CD4-positive, alpha-beta T cell treated with Interleukin-17A for 1 hour (primary cell): ENCODE data around the gene SVIL.
"Not testable (repeated sequence)": the region's sequence is repeated elsewhere in the genome, so short reads cannot be mapped to it uniquely, and the experiment has no call there.

Experiments used
- DNase-seq: peaks from one replicate; pipeline ENCODE4 v3.0.0-alpha.2; 2020

Gene SVIL

DNA sequence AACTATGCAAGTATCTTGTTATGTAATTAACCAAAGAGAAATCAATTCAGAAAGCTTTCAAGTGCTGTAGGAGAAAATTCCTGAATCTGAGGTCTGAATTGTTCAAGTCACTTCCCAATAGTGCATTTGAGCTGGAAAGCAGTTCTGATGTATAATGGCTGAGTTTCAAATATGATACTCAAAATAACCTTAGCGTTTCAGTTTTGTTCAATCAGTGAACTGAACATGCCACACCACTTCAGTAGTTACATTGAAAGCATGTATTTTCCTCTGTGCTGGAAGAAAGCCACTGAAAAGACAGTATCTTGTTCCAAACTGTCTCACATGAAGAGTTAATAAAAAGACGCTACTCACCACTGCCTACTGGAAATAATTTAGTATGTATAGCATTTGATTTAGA is 64.5 kb downstream of the SVIL start:
- not testable (repeated sequence) for DNase-seq

DNA sequence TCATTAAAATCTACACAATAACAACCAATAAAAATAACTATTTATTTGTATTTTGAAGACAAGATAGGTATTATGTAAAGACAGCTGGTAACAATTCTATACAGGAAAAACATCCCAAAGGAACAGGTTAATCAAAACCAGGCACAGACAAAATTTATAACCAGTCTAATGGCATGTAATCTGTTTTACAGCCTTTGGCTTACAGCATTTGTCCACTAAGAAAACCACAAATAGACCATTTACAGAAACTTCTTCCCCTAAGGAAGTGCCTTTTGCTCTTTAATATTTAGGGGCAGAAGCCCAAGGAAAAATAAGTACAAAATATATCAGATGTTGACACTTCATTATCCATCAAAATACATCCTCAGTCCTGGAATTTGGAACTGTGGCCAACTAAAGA is 65.0 kb downstream of the SVIL start:
- no peak for DNase-seq

DNA sequence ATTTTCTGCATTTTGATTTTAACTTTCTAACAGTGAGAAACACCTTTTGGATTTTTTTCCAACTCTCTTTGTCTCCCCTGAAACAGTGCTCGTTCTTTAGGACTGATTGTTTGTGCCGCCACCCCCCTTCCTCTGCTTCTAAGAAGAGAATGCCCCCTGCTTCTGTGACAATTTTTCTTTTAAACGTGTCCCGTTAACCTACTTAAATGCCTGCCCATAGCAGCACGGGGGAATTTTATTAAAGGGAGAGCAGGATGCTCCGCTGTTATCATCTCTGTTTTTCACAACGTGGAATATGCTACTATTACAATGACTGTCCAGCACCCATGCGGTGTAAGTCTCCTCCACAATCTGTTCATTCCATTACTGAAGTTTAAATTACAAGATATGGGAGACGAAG is 67.8 kb downstream of the SVIL start:
- no peak for DNase-seq

DNA sequence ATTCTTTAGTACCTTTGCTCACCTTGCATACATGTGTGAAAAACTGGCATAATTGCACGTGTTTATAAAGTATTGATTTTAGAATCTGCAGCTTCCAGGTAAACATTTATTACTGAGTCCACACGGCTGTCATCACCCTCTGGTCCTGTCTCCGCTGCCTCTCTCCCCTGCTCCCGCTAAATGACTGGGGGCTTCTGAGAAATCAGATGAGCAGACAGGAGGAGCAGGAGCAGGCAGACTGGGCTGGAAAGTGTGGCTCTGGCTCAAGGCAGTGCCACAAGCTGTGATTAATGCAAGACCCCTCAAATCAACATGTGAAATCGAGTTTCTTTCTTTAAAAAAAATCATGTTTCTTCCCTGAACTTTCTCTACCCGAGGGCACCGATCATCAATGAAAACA is 68.6 kb downstream of the SVIL start:
- DNase-seq, result not testable (repeated sequence)

DNA sequence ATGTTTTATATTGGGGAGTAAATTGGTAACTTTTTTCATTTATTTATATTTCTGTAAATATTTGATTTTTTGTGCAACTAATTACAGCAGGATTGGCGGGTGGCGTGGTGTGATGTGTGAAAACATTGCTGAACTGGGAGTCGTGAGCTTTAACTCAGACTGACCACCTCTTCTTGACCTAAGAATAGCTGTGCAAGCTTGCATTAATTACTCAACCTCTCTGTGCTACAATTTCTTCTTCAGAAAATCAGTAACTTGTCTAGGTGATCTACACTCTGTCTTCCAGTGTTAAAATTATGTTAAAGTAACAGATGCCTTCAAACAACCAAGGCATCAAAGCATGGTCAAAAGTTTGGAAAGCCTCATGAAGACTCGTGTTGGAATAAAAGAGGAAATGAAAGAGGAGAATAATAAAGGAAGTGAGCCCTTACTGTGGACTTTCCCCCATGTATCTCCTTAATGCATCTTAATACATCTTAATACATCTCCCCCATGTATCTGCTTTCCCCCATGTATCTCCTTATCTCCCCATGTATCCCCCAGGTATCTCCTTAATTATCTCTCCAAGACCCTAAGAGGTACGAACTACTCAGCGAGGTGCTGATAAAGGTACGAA is 71.2 kb downstream of the SVIL start:
- DNase-seq, result no peak

DNA sequence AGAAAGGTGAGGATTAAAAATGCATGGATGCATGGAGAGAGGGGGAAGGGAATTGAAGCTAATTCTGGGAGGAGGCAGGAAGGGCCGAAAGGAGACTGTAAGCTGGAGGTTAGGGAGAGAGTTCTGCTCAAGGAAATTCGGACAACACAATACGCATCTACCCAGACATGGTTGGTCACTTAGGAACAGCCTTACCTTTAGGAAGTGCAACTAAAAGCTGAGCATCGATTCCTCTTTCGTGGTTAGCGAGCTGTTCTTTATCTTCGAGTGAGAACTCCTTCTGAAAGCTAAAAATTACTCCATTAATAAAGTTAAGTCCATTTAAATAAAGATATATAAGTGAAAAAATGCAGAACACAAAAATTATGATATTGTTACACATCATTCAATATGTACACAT is 71.8 kb downstream of the SVIL start:
- DNase-seq, result not testable (repeated sequence)

DNA sequence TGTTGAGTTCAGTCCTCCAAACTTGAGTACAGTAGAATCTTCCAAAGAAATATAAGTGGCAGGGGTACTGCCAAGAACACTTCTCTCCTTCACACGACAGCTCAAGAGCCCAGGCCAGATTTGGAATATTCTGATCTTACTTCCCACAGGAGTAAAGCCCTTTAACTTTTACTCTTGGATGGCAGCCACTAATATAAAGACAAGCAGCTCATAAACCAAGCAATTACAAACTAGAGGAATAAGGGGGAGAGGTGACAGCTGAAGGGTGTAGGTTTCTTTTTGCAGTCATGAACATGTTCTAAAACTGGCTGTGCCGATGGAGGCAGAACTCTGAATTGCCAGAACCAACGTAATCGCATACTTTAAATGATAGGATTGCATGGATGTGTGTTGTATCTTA is 74.8 kb downstream of the SVIL start:
- DNase-seq, result no peak

DNA sequence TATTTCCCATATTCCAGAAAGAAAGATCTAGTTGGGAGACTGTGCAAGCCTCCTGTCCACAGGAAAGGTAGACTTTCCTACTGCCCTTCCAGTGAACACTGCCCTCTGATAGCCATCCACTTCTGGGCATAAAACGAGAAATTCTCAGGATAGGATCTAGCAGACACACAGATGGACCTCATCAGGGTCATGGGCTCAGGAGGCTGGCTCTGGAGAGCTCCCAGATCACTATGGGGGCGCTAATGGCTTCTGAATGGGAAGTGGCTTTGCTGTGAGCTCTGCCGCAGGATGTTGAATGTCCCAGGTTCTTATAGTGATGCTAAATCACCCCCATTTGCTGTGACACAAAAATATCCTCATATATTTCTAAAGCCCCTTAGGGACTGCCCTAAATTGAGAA is 77.1 kb downstream of the SVIL start:
- DNase-seq, result no peak

DNA sequence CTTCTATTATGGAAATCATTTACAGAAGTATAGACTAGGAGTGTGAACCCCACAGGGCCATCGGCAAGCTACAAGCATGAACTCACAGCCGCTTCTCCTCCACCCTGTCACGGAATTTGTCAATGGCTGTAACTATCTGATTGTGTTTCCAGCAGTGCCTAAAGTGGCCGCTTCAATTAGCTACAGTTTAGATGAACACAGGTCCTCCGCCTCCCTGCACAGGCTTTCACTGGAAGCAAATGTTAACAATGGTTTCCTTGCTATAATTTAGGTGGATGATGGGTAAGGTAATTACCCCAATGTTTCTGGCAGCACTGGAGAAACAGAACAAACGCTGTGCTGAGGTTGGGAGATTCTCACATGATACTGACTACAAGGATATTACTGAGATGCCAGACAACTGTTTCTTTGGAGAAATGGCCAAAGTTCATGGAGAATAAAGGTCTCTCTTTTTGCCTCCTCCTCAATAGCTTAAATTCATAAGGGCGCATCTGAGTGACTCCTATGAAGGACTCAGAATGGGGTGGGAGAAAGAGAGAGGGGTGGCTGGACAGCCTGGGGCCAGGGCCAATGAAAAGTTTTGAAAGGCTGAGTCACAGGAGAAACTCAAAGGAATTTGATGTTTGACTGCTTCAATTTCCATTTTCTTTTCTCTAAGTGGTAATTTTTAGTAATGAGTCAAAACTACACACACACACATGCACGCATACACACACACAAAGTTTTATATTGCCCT is 78.9 kb downstream of the SVIL start:
- DNase-seq, result no peak

DNA sequence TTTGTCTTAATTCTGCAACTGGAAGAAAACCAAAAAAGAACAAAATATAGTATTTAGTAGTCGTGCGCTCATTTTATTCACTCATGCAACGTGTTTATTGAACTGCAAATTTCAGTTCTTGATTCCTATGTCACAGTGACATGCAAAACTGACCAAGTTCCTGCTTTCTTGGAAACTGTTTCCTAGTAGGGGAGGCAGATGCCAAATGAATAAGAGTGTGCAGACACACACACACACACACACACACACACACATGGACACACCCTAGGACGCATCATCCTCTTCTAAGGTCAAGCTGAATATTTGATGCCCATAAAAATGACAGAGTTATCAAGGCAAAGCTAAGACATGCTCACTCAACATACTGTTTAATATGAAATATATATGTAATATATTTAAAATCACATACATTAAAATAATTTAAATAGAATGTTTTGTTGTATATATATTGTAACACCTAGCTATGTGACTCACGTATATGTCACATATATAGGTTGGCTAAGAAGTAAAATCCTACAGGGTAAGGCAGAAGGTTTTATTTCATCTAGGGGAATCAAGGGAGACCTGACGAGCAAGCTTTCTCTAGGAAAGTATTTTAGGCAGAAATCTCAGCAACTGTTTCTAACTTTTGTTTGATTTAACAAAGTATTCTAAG is 79.6 kb downstream of the SVIL start:
- peak; percentile 16 for DNase-seq

DNA sequence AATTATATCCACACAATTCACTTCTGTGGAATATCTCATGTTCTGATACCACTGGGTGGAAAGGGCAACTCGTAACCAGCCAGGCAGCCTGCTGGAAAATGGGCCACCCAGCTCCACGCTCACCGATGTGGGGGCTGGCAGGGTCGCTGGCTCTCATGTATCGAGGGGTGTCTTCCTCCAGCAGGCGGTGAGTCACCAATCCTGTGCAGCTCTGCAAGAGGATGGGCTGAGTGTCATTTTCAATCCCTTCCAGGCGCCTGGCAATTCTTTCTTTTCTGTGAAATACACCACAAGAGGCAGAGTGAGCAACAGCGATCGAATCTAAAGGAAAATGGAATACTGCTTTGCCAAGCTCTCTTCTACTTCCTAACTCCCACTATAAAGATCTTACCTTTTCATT is 80.1 kb downstream of the SVIL start:
- DNase-seq, result no peak

DNA sequence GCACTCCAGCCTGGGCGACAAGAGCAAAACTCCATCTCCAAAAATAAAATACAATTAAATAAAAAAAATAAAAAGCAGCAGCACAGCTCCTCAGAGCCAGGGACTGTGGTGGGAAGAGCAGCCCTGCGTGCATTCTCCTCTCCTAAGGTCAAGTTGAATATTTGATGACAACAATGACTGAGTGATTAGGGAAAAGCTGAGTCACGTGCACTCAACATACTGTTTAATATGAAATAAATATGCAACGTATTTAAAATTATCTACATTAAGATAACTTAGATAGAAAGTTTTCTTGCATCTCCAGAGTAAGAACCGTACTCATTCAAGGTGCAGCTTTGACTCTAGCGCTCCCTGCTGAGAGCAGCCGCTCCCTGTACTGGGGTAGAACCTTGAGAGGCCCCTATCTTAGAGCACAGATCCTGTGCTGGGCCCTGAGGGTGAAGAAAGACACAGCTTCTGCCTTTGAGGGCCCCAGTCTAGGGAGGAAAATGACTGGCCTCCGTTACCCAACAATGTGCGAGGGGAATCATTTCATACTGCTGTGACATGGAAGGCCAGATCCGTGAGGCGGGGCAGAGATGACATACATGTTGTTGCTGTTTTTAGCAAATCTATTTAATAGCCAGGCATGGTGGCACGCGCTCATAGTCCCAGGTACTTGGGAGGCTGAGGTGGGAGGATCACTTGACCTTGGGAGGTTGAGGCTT is 81.1 kb downstream of the SVIL start:
- DNase-seq, result no peak

DNA sequence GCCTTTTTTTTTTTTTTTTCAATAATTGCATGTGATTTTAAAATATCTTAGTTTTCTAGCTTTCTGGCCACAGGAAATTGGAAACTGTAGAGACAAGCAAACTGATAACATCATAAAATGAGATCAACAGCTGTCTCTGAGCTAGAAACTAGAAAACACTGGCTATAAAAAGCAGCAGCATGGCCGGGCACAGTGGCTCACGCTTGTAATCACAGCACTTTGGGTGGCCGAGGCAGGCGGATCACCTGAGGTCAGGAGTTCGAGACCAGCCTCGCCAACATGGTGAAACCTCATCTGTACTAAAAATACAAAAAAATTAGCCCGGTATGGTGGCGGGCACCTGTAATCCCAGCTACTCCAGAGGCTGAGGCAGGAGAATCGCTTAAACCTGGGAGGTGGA is 81.7 kb downstream of the SVIL start:
- not testable (repeated sequence) for DNase-seq

DNA sequence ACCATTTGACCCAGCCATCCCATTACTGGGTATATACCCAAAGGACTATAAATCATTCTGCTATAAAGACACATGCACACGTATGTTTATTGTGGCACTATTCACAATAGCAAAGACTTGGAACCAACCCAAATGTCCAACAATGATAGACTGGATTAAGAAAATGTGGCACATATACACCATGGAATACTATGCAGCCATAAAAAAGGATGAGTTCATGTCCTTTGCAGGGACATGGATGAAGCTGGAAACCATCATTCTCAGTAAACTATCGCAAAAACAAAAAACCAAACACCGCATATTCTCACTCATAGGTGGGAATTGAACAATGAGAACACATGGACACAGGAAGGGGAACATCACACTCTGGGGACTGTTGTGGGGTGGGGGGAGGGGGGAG is 85.3 kb downstream of the SVIL start:
- DNase-seq, result not testable (repeated sequence)

DNA sequence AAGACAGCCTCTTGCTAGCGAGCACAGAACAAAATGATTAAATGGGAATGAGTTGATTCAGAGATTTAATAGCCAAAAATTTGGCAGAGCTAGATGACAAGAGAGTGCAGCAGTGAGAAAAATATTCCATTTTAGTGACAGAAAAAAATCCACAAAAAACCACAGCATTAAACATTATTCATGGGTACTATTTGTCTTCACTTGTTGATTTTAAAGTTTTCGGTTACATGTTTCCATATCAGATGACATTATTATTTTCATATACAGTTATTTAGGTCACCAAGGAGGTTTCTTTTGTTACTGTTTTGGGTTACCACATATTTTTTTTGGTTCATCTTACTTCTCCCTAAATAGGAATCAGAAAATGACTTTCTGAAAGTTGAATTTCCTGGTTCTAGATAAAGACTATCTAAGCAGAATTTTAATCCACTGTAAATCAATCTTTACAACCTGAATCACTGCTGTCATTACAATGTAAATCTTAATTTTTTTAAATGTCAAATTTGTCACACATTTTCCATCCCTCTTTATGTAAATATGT is 87.9 kb downstream of the SVIL start:
- DNase-seq, result no peak

DNA sequence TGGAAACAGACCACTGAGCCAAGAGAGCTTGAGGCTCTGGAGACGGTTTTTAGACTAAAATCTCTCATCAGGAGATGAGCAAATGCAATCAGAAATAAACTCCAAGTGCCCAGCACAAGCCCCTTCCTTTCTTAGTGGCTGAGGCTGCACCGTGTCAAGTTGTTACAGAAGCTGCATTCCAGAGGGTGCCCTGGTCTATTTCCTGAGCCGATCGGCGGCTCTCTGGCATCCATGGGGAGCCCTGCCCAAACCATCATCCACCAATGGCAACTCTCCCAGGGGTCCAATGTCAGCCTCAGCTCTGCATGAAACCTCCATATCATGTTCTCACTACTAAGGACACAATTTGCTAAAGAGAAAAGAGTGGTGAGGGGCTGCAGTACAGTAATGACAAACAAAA is 89.6 kb downstream of the SVIL start:
- no peak for DNase-seq

DNA sequence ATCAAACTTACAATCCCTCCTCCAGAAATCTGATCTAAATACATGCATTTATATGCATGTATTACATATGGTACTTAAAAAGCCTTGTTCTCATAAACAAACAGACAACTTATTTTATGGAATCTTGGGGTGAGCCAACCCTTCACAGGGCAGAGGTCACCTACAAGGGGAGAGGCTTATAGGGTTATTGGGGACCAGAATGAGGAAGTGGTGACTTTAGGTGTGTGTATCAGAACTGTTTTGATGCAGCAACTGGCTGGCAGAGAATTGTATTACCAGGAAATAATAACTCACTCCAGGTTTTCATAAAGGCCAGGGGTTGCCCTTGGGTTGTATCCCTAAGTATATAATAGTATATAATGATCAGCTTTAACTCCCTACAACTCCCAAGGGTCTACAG is 91.1 kb downstream of the SVIL start:
- no peak for DNase-seq

DNA sequence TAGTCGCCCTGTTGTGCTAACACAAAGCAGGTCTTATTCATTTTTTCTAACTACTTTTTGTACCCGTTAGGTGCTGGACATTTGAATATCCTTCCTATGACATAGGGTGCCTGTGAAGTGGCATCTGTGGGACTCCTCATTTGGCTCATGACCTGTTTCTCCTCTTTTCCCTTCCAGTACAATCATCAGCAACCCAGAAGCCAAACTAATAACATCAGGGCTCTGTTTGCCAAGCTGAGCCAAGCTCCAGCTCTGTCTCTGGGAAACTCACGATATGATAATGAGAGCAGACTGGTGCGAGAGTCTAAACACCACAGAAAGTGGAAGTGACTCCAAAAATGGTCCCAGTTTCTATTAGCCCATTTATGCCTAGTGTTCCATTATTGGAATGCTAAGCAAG is 92.0 kb downstream of the SVIL start:
- no peak for DNase-seq

DNA sequence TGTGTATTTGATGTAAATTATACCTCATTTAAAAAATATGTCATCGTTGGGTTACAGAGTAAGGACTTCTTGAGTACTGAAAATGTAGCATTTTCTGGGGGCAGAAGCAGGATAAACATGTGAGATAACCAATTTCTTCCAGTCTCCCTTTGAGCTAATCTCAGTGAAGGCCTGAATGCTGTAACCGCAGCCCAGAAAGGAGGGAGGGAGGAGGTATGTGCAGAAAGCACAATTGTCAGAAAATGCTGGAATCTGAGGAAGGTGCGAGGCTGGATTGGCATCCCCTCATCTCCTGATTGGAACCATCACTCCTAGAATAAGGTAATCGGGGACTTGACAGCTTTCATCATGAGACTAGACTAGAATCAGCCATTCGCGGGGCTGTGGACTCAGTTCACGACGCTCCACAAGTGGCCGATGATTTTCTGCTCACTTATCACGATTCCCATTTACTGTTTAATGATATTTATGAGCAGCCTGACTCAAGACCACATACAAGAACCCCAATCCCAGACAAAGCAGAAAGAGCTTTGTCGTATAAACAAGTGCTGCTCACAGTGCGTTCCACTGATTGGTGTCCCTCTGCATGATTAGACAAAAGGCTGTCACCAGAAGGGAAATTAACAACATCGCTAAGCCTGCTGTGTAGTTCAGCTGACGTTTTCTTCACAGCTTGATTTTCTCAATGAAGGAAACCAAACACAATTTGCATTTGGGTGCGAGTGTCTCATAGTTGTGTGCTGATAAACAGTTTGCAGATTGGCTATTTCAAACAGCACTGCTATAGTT is 93.2 kb downstream of the SVIL start:
- no peak for DNase-seq

DNA sequence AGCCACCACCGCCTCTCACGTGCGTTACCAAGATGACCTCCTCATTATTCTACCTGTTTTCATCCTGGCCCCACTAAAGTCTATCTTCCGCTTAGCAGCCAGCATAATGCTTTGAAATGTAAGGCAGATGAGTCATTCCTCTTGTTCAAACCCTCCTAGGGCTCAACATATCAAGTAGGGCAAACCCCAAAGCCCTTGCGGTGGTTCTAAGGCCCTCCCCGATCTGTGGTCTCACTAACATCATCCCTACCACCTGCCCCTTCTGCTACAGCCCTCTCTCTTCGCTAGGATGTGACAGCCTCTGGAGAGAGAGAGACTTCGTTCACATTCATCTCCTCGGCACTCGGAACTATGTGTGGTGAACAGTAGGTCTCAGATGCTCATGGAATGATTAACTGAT is 94.8 kb downstream of the SVIL start:
- DNase-seq, result no peak

DNA sequence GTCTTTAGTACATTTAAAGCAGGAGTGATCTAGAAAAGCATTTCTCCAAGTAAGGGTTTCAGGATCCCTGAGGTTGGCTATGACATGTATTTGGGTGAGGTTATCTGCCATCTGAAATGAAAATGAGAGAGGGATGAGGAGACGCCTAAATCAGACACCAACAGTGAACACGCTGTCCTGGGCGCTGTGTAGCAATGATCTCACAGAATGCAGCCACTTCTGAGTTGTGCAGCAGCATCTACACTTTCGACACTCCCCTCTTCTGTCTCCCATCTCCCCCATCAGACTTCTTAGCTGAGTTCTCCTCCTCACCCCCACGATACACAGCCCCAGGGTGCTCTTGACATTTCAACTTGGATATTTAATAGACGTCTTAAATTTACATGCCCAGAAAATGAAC is 95.4 kb downstream of the SVIL start:
- DNase-seq, result no peak

DNA sequence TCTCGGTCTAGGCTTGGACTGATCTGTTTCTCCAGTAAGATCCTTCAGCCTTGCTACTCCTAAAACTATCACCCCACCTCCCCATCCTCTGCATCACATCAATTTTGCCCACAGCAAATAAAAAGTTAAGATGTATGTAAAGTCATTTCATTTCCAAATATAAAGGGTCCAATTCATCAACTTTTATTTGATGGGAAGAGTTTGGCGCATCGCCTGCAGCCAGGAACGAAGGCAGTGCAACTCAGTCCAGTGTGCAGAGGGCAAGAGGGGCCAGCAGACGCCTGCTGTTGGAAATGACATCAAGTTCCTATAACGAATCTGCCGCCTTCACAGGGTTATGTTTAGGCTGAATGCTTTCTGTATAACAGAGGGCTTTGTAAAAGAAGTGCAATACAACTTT is 97.0 kb downstream of the SVIL start:
- DNase-seq, result no peak

DNA sequence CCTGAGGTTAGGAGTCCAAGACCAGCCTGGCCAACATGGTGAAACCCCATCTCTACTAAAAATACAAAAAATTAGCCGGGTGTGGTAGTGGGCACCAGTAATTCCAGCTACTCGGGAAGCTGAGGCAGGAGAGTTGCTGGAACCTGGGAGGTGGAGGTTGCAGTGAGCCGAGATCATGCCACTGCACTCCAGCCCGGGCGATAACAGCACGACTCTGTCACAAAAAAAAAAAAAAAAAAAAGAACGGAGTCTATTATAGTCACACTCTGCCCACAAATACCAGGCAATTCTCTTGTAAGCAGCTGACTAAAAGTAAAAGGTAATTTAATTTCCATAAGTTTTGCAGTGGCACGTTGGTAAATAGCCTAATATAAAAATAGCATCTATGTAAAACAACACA is 98.1 kb downstream of the SVIL start:
- DNase-seq, result not testable (repeated sequence)
